GM06990 (cell line): ENCODE measurements around the gene MICAL2.

ENCODE experiments used
- DNase-seq: peaks from one replicate; pipeline ENCODE4 v3.0.0-alpha.2; 2011; ENCODE audit not compliant: insufficient read length; ENCODE audit errors: extremely low read depth
- H3K27me3 ChIP-seq: replicated peaks from 2 replicates; pipeline ENCODE4 v1.6.0; 2011; ENCODE audit warnings: low read length; ENCODE audit not compliant: control insufficient read depth, insufficient read depth
- H3K36me3 ChIP-seq: 2 replicates; pipeline ENCODE4 v1.5.1; 2011; ENCODE audit warnings: low read length; ENCODE audit not compliant: control insufficient read depth, insufficient read depth
- H3K4me3 ChIP-seq: replicated peaks from 2 replicates; pipeline ENCODE4 v1.5.1; 2011; ENCODE audit warnings: low read depth, mild to moderate bottlenecking, control low read depth, low read length
- TF ChIP-seq, protein P1 (sequence below): IDR thresholded peaks from 2 replicates; pipeline ENCODE4 v1.5.1; 2011; ENCODE audit warnings: low read length, control low read depth, mild to moderate bottlenecking, inconsistent platforms; ENCODE audit not compliant: insufficient read depth, poor library complexity, severe bottlenecking

MICAL2 gene

DNA sequence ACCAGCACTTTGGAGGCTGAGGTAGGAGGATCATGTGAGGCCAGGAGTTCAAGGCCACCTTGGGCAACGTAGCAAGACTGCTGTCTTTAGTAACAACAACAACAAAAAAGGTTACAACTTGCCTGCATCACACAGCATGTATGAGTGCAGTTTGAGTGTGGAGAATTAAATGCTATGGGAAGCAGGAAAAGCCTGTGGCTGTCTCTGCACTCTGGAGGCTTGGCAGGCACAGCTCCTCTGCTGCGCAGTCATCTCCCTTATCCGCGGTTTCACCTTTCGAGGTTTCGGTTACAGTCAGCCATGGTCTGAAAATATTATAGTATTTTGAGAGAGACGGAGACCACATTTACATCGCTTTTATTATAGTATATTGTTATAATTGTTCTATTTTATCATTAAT, 2.9 kb downstream of the MICAL2 start:
- no peaks in the 10 kb centered on the region for H3K27me3 ChIP-seq
- DNase-seq, result no peak

DNA sequence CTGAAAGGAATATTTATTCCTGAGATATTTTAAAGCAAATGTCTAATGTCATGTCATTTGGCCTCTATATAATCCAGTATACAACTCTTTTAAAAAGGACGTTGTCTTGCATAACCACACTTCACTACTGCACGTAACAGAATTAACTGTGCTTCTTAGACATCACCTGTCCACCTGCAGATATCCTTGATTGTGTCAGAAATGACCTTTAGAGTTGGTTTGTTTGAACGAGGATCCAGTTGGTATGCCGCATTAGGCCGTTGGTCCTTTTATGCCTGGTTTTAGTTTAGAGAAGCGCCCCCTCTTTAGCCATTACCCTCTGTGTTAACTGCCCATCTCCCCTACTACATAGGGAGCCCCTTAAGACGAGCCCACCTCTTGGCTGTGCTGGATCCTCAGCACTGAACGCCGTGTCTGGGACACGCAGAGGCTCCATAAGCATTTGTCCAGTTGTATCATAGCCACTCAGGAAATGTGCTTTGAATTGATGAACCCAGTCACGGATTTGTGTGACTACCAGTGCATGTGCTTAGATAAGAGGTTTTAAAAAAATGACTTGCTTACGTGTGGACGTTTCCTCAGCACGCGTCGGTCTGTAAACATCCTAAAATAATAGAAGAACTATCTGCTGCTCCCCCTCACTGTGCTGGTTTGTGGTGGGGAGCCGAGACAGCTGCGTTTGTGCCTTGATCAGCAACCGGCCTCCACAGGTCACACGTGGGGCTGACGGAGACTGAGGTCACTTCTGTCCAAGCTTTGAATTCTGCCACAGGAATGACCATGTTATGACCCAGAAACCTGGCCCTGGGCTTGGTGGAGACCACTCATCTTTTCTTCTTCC, 4.0 kb downstream of the MICAL2 start:
- H3K4me3 ChIP-seq, result no peak overlapping the region
- DNase-seq, result no peak
- H3K36me3 ChIP-seq, result no peaks in the 10 kb centered on the region
- TF ChIP-seq, protein P1, sequence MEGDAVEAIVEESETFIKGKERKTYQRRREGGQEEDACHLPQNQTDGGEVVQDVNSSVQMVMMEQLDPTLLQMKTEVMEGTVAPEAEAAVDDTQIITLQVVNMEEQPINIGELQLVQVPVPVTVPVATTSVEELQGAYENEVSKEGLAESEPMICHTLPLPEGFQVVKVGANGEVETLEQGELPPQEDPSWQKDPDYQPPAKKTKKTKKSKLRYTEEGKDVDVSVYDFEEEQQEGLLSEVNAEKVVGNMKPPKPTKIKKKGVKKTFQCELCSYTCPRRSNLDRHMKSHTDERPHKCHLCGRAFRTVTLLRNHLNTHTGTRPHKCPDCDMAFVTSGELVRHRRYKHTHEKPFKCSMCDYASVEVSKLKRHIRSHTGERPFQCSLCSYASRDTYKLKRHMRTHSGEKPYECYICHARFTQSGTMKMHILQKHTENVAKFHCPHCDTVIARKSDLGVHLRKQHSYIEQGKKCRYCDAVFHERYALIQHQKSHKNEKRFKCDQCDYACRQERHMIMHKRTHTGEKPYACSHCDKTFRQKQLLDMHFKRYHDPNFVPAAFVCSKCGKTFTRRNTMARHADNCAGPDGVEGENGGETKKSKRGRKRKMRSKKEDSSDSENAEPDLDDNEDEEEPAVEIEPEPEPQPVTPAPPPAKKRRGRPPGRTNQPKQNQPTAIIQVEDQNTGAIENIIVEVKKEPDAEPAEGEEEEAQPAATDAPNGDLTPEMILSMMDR, result no peak
- no peaks in the 10 kb centered on the region for H3K27me3 ChIP-seq

More for the DNA sequence above, 2.9 kb downstream of the MICAL2 start:
- H3K4me3 ChIP-seq, result no peak overlapping the region
- TF ChIP-seq, protein P1, result no peak
- H3K36me3 ChIP-seq, result no peaks in the 10 kb centered on the region

GRCh38 chr11:12116425-12117032, 6.1 kb downstream of the MICAL2 start:
- TF ChIP-seq, protein P1, result no peak
- H3K4me3 ChIP-seq, result no peak overlapping the region
- H3K36me3 ChIP-seq, result no peaks in the 10 kb centered on the region
- no peaks in the 10 kb centered on the region for H3K27me3 ChIP-seq
- no peak for DNase-seq

GRCh38 chr11:12117200-12117599, 6.8 kb downstream of the MICAL2 start:
- Histone ChIP-seq H3K36me3 (no peaks in the 10 kb centered on the region), H3K4me3 (no peak overlapping the region), H3K27me3 (no peaks in the 10 kb centered on the region)
- DNase-seq, result no peak
- TF ChIP-seq, protein P1, result no peak

GRCh38 chr11:12117611-12118010, 7.2 kb downstream of the MICAL2 start:
- TF ChIP-seq, protein P1, result no peak
- Histone ChIP-seq H3K36me3 (no peaks in the 10 kb centered on the region), H3K27me3 (no peaks in the 10 kb centered on the region), H3K4me3 (no peak overlapping the region)
- no peak for DNase-seq
